Stimulated activated CD4-positive, alpha-beta T cell treated with anti-CD3 and anti-CD28 coated beads, Interleukin-4, amount 100 ng/mL, for 24 hours (primary cell): ENCODE measurements around the gene KLF7.

Source experiments
- DNase-seq: peaks from one replicate; pipeline ENCODE4 v3.0.0-alpha.2; 2020

KLF7 gene

GRCh38 chr2:207088839-207089238 is 76.9 kb downstream of the KLF7 start:
- no peak for DNase-seq

GRCh38 chr2:207088276-207088675 is 77.5 kb downstream of the KLF7 start:
- no peak for DNase-seq

- no peak for DNase-seq
These were observed 78.5 kb downstream of the KLF7 start for GRCh38 chr2:207087046-207087902.

- DNase-seq, result no peak
These were observed 79.6 kb downstream of the KLF7 start for GRCh38 chr2:207086136-207086535.

GRCh38 chr2:207085110-207085509 is 80.6 kb downstream of the KLF7 start:
- no peak for DNase-seq

- no peak for DNase-seq
These were observed 82.2 kb downstream of the KLF7 start for GRCh38 chr2:207083361-207084110.

- DNase-seq, result no peak
These were observed 83.1 kb downstream of the KLF7 start for GRCh38 chr2:207082619-207083018.

GRCh38 chr2:207078186-207078798 is 87.5 kb downstream of the KLF7 start:
- DNase-seq, result no peak

- no peak for DNase-seq
These were observed 88.5 kb downstream of the KLF7 start for GRCh38 chr2:207077266-207077665.

GRCh38 chr2:207075456-207075855 is 90.3 kb downstream of the KLF7 start:
- no peak for DNase-seq

GRCh38 chr2:207073801-207074678 is 91.7 kb downstream of the KLF7 start:
- DNase-seq, result peak; percentile 41

- DNase-seq, result no peak
These were observed 92.3 kb downstream of the KLF7 start for GRCh38 chr2:207073412-207073800.

GRCh38 chr2:207072571-207072970 is 93.2 kb downstream of the KLF7 start:
- DNase-seq, result no peak

GRCh38 chr2:207071820-207072219 is 93.9 kb downstream of the KLF7 start:
- no peak for DNase-seq

- DNase-seq, result no peak
These were observed 98.3 kb downstream of the KLF7 start for GRCh38 chr2:207067473-207067872.

GRCh38 chr2:207066791-207067460 is 98.8 kb downstream of the KLF7 start:
- DNase-seq, result no peak

- DNase-seq, result no peak
These were observed 99.6 kb downstream of the KLF7 start for GRCh38 chr2:207066166-207066565.

GRCh38 chr2:207064128-207064690 is 101.5 kb downstream of the KLF7 start:
- DNase-seq, result no peak

- DNase-seq, result no peak
These were observed 104.6 kb downstream of the KLF7 start for GRCh38 chr2:207061181-207061580.

- no peak for DNase-seq
These were observed 110.5 kb downstream of the KLF7 start for GRCh38 chr2:207055257-207055656.

- no peak for DNase-seq
These were observed 111.2 kb downstream of the KLF7 start for GRCh38 chr2:207054521-207054920.
